Astrocyte (in vitro differentiated cells and primary cell): ENCODE results near the gene HPSE2. TPM values are rescaled to one million over a fixed set of nuclear protein-coding genes. Genes with fewer than 3 reads are reported as not detected.

Experiments used
- DNase-seq: peaks from one replicate; pipeline ENCODE4 v3.0.0-alpha.2; 2010; ENCODE audit warnings: low read depth
- FAIRE-seq: peaks from 2 replicates; lab custom pipeline; 2011; peaks lifted over from hg19 to GRCh38; lab: Jason Lieb, UNC
- H2AFZ ChIP-seq: 2 replicates; pipeline ENCODE4 v1.6.0; 2012; ENCODE audit warnings: low read depth, low read length, inconsistent platforms
- H3K27ac ChIP-seq: 2 replicates; pipeline ENCODE4 v1.5.1; 2011; ENCODE audit warnings: low read depth, low read length, inconsistent platforms
- H3K27me3 ChIP-seq: 2 replicates; pipeline ENCODE4 v1.6.0; 2011; ENCODE audit warnings: low read length, inconsistent platforms; ENCODE audit not compliant: insufficient read depth
- H3K36me3 ChIP-seq: 2 replicates; pipeline ENCODE4 v1.5.1; 2011; ENCODE audit warnings: low read length, inconsistent platforms; ENCODE audit not compliant: insufficient read depth
- H3K4me1 ChIP-seq: 2 replicates; pipeline ENCODE4 v1.5.1; 2011; ENCODE audit warnings: low read length, inconsistent platforms; ENCODE audit not compliant: insufficient read depth
- H3K4me2 ChIP-seq: 2 replicates; pipeline ENCODE4 v1.6.0; 2012; ENCODE audit warnings: low read length, inconsistent platforms
- H3K4me3 ChIP-seq: 2 replicates; pipeline ENCODE4 v1.5.1; 2011; ENCODE audit warnings: low read depth, mild to moderate bottlenecking, low read length, inconsistent platforms; ENCODE audit not compliant: insufficient read depth
- H3K79me2 ChIP-seq: 2 replicates; pipeline ENCODE4 v1.6.0; 2012; ENCODE audit warnings: mild to moderate bottlenecking, low read length, inconsistent platforms; ENCODE audit not compliant: insufficient read depth
- H3K9ac ChIP-seq: 2 replicates; pipeline ENCODE4 v1.6.0; 2012; ENCODE audit warnings: mild to moderate bottlenecking, low read length, inconsistent platforms
- H3K9me3 ChIP-seq: 2 replicates; pipeline ENCODE4 v1.5.1; 2012; ENCODE audit warnings: low read depth, mild to moderate bottlenecking, low read length, inconsistent platforms; ENCODE audit not compliant: insufficient read depth
- H4K20me1 ChIP-seq: 2 replicates; pipeline ENCODE4 v1.6.0; 2012; ENCODE audit warnings: low read length, inconsistent platforms; ENCODE audit not compliant: insufficient read depth
- H3K27ac Mint-ChIP-seq: one replicate; pipeline ENCODE4 v1.8.0; 2021; ENCODE audit warnings: mild to moderate bottlenecking, mixed read lengths; ENCODE audit not compliant: unreplicated experiment
- H3K27me3 Mint-ChIP-seq: one replicate; pipeline ENCODE4 v1.8.0; 2021; ENCODE audit warnings: low read depth, mixed read lengths; ENCODE audit not compliant: unreplicated experiment
- H3K36me3 Mint-ChIP-seq: one replicate; pipeline ENCODE4 v1.8.0; 2021; ENCODE audit warnings: low read depth, mixed read lengths; ENCODE audit not compliant: unreplicated experiment
- H3K4me1 Mint-ChIP-seq: one replicate; pipeline ENCODE4 v1.8.0; 2021; ENCODE audit warnings: low read depth, mixed read lengths; ENCODE audit not compliant: unreplicated experiment
- H3K4me3 Mint-ChIP-seq: one replicate; pipeline ENCODE4 v1.8.0; 2021; ENCODE audit warnings: mild to moderate bottlenecking, moderate library complexity, mixed read lengths; ENCODE audit not compliant: unreplicated experiment
- H3K9me3 Mint-ChIP-seq: one replicate; pipeline ENCODE4 v1.8.0; 2021; ENCODE audit warnings: mild to moderate bottlenecking, mixed read lengths; ENCODE audit not compliant: unreplicated experiment
- EZH2 ChIP-seq: IDR thresholded peaks from 2 replicates; pipeline ENCODE4 v1.6.1; 2012; ENCODE audit warnings: mild to moderate bottlenecking, low read length, inconsistent platforms; ENCODE audit not compliant: insufficient read depth
- total RNA-seq: library from RNA; stranded (reverse); gene quantifications from 2 replicates; pipeline ENCODE4 v1.2.1, GENCODE V29; 2021
- TF ChIP-seq, protein P1 (sequence below): IDR thresholded peaks from 2 replicates; pipeline ENCODE4 v1.5.1; 2011; ENCODE audit warnings: low read depth, mild to moderate bottlenecking, inconsistent platforms, low read length, moderate library complexity; ENCODE audit not compliant: insufficient read depth

The HPSE2 gene
- total RNA-seq, 1 donor from 2014 or later, result 0.14 TPM

DNA sequence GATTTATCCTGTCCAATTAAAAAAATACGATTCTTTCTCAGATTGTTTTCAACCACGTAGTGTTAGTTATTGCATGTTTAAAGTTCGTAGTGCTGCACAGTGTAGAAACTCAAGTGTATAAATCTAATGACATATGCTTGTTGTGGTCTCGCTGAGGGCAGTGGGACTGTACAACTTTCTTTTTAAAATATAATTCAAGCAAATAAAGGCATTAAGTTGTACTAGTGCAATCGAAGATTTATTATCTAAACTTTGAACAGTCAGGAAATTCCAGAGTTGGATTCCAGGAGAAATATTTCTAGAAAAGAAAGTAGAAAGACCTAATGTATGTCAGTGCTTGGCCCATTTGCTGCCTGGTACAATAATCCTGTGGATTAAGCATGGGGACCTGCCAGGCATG lies 664.8 kb downstream of the HPSE2 start:
- H4K20me1 ChIP-seq, result no peaks in the 10 kb centered on the region
- no peaks in the 10 kb centered on the region for H3K9me3 ChIP-seq
- H3K36me3 ChIP-seq, result no peaks in the 10 kb centered on the region
- TF ChIP-seq EZH2, result no peak
- TF ChIP-seq, protein P1, sequence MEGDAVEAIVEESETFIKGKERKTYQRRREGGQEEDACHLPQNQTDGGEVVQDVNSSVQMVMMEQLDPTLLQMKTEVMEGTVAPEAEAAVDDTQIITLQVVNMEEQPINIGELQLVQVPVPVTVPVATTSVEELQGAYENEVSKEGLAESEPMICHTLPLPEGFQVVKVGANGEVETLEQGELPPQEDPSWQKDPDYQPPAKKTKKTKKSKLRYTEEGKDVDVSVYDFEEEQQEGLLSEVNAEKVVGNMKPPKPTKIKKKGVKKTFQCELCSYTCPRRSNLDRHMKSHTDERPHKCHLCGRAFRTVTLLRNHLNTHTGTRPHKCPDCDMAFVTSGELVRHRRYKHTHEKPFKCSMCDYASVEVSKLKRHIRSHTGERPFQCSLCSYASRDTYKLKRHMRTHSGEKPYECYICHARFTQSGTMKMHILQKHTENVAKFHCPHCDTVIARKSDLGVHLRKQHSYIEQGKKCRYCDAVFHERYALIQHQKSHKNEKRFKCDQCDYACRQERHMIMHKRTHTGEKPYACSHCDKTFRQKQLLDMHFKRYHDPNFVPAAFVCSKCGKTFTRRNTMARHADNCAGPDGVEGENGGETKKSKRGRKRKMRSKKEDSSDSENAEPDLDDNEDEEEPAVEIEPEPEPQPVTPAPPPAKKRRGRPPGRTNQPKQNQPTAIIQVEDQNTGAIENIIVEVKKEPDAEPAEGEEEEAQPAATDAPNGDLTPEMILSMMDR, result no peak
- Mint-ChIP-seq H3K27ac (no peak overlapping the region), H3K36me3 (no peaks in the 10 kb centered on the region), H3K4me3 (no peak overlapping the region), H3K4me1 (peaks cover 5% of the 10 kb centered on the region), H3K9me3 (no peaks in the 10 kb centered on the region), H3K27me3 (no peaks in the 10 kb centered on the region)
- H3K9ac ChIP-seq, result no peak overlapping the region
- no peaks in the 10 kb centered on the region for H3K79me2 ChIP-seq
- no peaks in the 10 kb centered on the region for H3K4me1 ChIP-seq
- no peak overlapping the region for H3K27ac ChIP-seq
- no peaks in the 10 kb centered on the region for H3K27me3 ChIP-seq
- H3K4me2 ChIP-seq, result no peak overlapping the region
- no peak overlapping the region for H2AFZ ChIP-seq
- no peak overlapping the region for H3K4me3 ChIP-seq
- DNase-seq, result no peak
- FAIRE-seq, result no peak

DNA sequence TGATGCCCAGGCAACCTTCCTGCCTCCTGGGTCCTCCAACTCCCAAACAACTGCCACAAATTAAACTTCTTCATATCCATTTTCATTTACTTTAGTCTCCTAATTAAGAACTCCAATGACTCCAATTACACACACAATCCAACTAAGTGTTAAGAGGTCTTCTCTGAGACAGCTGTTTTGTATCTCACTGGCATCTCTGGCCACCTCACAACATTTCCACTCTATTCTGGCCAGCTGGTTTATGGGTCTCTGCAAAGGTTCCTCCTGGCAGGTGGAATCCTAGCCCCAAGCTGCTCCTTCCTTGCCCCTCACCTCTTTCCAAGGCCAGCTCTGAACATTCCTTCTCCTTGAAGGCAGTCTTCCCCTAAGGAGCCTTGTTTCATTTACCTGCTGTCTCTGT lies 665.8 kb downstream of the HPSE2 start:
- H3K4me1 ChIP-seq, result no peaks in the 10 kb centered on the region
- no peak for FAIRE-seq
- no peak overlapping the region for H3K4me3 Mint-ChIP-seq
- no peak overlapping the region for H3K4me3 ChIP-seq
- no peak overlapping the region for H3K27ac Mint-ChIP-seq
- H3K27me3 Mint-ChIP-seq, result no peaks in the 10 kb centered on the region
- H3K79me2 ChIP-seq, result no peaks in the 10 kb centered on the region
- no peak overlapping the region for H3K4me2 ChIP-seq
- H3K27ac ChIP-seq, result no peak overlapping the region
- H3K9ac ChIP-seq, result no peak overlapping the region
- H3K36me3 Mint-ChIP-seq, result no peaks in the 10 kb centered on the region
- DNase-seq, result no peak
- H2AFZ ChIP-seq, result no peak overlapping the region
- H3K9me3 ChIP-seq, result no peaks in the 10 kb centered on the region
- TF ChIP-seq, protein P1, result no peak
- TF ChIP-seq EZH2, result no peak
- H3K36me3 ChIP-seq, result no peaks in the 10 kb centered on the region
- no peaks in the 10 kb centered on the region for H4K20me1 ChIP-seq
- H3K9me3 Mint-ChIP-seq, result no peaks in the 10 kb centered on the region
- H3K4me1 Mint-ChIP-seq, result peaks cover 5% of the 10 kb centered on the region
- H3K27me3 ChIP-seq, result no peaks in the 10 kb centered on the region

- Mint-ChIP-seq H3K27ac (no peak overlapping the region), H3K27me3 (no peaks in the 10 kb centered on the region), H3K36me3 (no peaks in the 10 kb centered on the region), H3K9me3 (no peaks in the 10 kb centered on the region), H3K4me1 (peaks cover 14% of the 10 kb centered on the region), H3K4me3 (no peak overlapping the region)
- no peak overlapping the region for H3K9ac ChIP-seq
- FAIRE-seq, result no peak
- H3K36me3 ChIP-seq, result no peaks in the 10 kb centered on the region
- no peaks in the 10 kb centered on the region for H3K79me2 ChIP-seq
- no peaks in the 10 kb centered on the region for H4K20me1 ChIP-seq
- no peaks in the 10 kb centered on the region for H3K9me3 ChIP-seq
- H3K4me1 ChIP-seq, result no peaks in the 10 kb centered on the region
- DNase-seq, result no peak
- no peak overlapping the region for H3K4me2 ChIP-seq
- no peak for TF ChIP-seq EZH2
- TF ChIP-seq, protein P1, result no peak
- no peaks in the 10 kb centered on the region for H3K27me3 ChIP-seq
- no peak overlapping the region for H3K27ac ChIP-seq
- H2AFZ ChIP-seq, result no peak overlapping the region
- H3K4me3 ChIP-seq, result no peak overlapping the region
Measured at GRCh38 chr10:98568551-98568950, 667.1 kb downstream of the HPSE2 start.
